GM18868 (cell line): ENCODE data around the gene FAM110A.
"Not testable (repeated sequence)": the region's sequence is repeated elsewhere in the genome, so short reads cannot be mapped to it uniquely, and the experiment has no call there.

Experiments used
- ATAC-seq: cut with Tn5 transposase; IDR thresholded peaks from one replicate; pipeline ENCODE4 v1.9.1; 2021; ENCODE audit warnings: mild to moderate bottlenecking, moderate library complexity; ENCODE audit not compliant: unreplicated experiment

The FAM110A gene

GRCh38 chr20:822651-823573 is 10.6 kb upstream of the FAM110A start:
- no peak for ATAC-seq

DNA sequence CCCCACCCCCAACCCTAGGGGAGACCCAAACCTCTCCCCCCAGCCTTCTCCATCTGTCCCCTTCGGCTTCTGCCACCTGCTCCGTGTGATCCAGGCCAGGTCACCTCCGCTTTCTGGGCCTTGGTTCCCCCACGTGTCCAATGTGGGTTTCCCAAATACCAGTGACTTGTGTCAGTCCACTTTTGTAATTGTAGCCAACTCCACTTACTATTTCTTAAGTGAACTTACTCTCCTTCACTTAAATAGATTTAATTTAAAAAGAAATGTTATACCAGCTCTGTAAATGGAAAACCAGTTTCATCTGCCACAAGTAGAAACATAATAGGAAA is 10.0 kb upstream of the FAM110A start:
- no peak for ATAC-seq

DNA sequence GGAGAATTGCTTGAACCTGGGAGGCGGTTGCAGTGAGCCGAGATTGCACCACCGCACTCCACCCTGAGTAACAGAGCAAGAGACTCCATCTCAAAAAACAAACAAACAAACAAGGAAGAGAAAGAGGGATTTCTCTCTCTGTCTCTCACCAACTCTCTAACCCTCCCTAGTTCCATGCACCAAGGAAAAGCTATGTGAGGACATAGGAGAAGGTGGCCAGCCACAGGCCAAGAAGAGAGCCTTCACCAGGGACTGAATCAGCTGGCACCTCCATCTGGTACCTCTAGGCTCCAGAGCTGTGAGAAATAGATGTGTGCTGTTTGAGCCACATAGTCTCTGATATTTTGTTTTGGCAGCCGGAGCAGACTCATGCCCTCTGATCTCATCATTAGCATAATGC is 9.0 kb upstream of the FAM110A start:
- ATAC-seq: no peak

- ATAC-seq: no peak
Observed at GRCh38 chr20:824916-825315, 8.6 kb upstream of the FAM110A start.

DNA sequence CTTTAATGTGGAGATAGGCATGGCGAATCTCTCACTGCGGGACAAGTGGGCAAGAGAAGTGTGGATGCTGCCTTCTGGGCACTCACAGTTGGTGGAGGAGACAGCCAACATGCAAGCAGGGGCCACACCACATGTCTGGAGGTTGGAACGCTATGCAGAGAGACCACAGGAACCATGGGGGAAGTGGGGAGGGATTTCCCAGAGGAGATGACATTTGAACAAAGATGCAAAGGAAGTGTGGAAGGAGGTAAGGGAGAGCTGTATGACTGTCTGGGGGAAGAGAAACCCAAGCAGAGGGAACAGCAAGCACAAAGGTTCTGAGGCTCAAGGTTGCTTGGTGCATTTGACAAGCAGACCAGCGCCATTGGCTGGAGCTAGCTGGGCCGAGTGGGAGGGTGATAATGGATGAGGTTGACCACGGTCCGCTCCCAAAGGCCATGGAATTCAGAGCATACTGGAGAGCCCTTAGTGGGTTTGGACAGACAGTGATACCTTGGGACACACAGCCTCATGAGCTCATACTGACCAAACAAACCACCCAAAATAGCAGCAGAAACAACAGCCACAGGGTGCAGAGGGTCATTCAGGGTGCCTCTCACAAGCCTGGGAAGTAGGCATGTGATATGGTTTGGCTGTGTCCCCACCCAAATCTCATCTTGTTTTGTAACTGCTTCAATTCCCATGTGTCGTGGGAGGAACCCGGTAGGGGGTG is 7.6 kb upstream of the FAM110A start:
- ATAC-seq: no peak

DNA sequence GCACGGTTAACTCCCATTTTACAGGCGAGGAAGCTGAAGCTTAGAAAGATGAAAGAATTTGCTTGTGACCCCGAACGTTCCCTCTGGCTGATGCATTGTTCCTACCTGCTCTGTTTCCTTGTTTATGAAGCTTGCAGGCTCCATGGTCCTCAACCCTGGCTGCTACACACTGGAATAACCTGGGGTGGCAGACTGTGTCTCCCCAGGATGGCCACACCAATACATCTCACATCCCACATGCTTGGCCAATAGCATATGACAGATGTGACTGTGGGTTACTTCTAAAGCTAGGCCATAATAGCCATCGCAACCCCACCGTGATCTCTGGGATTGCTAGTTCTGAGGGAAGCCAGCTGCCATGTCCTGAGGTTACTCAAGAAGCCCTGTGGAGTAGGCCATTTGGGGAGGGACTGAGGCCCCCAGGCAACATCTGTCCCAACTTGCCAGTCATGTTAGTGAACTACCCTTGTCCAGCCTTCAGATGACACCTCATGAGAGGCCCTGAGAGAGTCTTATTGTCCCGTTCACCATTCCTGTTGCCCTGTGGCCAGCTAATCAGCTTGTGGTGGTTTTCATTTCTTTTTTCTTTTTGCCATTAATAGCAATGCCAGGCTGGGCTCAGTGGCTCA is 6.7 kb upstream of the FAM110A start:
- no peak for ATAC-seq

DNA sequence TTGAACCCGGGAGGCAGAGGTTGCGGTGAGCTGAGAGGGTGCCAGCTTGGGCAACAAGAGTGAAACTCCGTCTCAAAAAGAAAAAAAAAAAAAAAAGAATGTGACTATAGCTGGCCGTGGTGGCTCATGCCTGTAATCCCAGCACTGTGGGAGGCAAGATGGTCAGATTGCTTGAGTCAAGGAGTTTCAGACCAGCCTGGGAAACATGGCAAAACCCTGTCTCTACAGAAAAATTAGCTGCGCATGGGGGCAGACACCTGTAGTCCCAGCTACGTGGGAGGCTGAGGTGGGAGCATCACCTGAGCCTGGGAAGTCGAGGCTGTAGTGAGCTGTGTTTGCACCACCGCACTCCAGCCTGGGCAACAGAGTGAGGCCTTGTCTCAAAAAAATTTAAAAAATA is 5.5 kb upstream of the FAM110A start:
- ATAC-seq: not testable (repeated sequence)

DNA sequence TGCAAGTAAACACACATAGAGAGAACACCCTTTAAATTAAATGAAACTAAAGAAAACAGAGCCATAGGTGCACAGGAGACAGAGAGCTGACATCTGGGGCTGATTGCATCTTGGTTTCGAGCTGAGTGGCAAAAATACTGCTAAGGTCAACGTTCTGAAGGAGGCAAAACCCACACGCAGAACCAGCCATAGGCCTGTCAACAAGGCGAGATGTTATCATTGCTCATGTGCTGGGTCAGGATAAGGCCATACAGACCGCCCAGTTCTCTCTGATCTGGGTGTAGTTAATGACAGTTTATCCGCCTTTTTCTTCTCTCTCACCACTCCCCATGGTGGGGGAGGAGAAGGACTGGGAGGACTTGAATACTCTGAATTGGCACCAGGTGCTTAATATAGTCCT is 4.5 kb upstream of the FAM110A start:
- ATAC-seq: peak; percentile 34

- no peak for ATAC-seq
Observed at GRCh38 chr20:829551-829950, 4.0 kb upstream of the FAM110A start.

DNA sequence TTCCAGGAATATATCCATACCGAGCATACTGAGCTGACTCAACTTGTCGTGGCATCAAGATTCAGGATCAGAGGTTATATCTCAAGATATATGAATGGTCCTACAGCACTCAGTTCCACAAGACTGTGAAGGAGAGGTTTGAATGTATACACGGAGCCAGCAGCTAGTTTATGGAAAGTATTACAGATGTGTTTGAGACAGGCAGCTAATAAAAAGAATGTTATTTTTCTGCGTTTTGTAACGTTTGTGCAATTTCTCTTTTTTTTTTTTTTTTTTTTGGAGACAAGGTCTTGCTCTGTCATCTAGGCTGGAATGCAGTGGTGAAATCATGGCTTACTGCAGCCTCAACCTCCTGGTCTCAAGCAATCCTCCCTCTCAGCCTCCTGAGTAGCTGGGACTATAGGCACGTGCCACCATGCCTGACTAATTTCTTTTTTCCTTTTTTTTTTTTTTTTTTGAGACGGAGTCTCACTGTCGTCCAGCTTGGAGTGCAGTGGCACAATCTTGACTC is 3.4 kb upstream of the FAM110A start:
- ATAC-seq: no peak

- no peak for ATAC-seq
Observed at GRCh38 chr20:831251-831650, 2.3 kb upstream of the FAM110A start.

GRCh38 chr20:831956-832355 is 1.6 kb upstream of the FAM110A start:
- ATAC-seq: no peak

GRCh38 chr20:833121-833449 is 430 bp upstream of the FAM110A start:
- ATAC-seq: peak; percentile 21

GRCh38 chr20:834151-834746 is 734 bp downstream of the FAM110A start:
- ATAC-seq: no peak

DNA sequence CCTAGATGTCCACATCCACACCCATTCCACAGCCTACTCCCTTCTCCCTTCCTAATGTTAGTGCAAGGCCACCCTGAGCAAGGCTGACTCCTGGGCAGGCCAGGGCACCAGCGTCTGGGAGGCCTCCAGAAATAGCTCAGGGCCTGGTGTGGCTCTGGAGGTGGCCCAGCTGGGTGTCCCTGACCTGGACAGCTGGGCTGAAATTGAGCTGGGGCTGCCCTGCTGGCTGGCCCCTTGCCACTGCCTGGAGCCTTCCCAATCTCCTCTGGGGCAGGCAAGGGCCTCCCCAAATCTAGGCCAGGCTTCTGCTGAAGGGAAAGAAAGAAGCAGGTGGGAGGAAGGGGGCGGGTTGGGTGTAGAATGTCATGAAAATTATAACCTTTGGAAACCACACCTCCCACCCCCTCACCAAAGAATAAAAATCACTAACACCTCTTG is 2.1 kb downstream of the FAM110A start:
- ATAC-seq: no peak

- ATAC-seq: no peak
Observed at GRCh38 chr20:836190-836589, 2.7 kb downstream of the FAM110A start.

DNA sequence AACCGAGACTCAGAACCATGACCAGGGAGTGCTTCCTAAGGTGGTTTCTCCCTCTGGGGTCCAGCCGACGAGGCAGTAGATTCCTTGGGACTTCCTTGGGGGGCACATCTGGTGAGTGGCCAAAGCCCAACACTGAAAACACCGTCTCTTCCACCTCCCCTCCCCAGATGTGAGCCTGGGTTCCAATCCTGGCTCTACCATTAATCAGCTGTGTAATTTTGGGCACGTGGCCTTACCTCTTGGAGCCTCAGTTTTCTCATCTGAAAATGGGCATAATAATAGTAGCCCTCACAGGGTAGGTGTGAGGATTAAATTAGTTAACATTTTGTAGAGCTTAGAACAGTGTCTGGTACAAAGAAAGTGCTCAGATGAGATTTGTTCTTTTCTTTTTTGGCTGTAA is 5.5 kb downstream of the FAM110A start:
- no peak for ATAC-seq

DNA sequence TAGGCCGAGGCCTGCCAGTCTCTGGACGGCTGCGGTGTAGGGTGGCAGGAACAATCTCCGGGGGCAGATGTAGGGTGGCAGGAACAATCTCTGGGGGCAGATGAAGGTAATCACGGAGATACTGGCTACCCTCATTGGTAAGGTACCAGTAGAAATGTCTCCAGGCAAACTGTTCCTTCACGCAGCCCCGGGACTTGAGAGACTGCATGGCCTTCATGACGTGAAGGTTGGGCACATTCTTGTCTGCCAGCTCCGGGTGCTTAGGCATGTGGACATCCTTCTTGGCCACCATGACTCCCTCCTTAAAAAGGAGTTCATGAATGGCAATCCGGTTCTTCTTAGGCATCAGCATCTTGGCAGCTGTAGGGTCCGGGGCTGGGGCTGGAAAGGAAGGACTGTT is 6.1 kb downstream of the FAM110A start:
- no peak for ATAC-seq

DNA sequence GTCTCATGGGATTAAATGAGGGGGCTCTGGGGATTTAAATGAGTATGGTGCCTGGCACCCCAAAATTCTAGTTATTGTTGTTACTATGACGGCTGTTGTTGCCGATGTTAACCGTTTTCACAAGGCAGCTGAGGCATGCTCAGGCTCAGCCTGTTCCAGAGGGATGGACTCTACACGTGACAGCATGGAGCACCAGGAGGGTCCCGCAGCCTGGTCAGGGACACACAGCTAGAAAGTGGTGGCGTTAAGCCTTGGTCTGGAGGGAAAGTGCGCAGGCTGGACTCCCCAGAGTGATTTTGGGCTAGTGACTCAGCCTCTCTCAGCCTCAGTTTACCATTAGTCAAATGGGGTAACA is 7.0 kb downstream of the FAM110A start:
- no peak for ATAC-seq

GRCh38 chr20:840858-841567 is 7.5 kb downstream of the FAM110A start:
- no peak for ATAC-seq
